GM19324 (cell line): ENCODE results near the gene ERFE.

ENCODE experiments used
- ATAC-seq: cut with Tn5 transposase; IDR thresholded peaks from one replicate; pipeline ENCODE4 v1.9.1; 2021; ENCODE audit warnings: mild to moderate bottlenecking, moderate library complexity; ENCODE audit not compliant: unreplicated experiment, low FRiP score

Gene ERFE

DNA sequence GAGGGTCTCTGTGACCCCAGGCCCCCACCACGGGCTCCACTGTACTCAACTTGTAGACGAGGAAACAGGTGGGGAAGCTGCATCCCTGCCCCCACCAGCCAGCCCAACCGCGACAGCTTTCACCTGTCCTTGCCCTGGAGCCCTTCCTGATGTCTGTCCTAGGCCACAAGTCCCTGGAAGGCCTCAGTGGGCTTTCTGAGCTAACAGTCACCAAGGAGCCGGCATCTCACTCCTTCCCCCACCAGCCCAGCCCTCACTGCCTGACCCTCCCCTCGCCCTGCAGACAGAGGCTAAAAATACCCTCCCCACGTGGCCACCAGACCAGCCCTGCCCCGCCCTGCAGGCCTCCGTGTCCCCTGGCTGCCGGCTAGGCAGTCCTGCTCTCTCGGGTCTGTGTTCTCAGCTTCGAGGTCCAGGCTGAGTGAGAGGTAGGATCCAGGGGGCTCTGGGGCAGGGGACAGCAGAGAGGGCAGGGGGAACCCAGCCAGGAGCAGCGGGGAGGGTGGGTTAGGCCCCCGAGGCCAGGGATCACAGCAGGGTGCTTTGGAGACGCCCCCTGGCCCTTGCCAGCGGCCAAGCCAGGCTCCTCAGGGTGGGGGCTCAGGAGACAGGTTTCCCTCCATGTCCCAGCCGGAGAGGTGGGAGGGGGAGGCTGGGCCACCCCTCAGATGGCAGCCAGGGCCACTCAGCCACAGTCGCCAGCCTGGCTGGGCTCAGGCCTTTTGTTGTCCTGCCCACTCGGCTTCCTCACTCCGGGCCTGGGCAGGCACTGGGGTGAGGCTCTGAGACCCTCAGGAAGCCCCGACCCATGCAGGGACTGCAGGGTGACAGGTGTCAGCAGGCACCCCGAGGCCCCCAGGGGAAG, 20.2 kb upstream of the ERFE start, which contains the start of gene KLHL30:
Gene KLHL30, plus strand, starts transcription at position 338 of the 865 bp plus-strand sequence. CDS start 2,087 bp downstream, outside the sequence.
- no peak for ATAC-seq

DNA sequence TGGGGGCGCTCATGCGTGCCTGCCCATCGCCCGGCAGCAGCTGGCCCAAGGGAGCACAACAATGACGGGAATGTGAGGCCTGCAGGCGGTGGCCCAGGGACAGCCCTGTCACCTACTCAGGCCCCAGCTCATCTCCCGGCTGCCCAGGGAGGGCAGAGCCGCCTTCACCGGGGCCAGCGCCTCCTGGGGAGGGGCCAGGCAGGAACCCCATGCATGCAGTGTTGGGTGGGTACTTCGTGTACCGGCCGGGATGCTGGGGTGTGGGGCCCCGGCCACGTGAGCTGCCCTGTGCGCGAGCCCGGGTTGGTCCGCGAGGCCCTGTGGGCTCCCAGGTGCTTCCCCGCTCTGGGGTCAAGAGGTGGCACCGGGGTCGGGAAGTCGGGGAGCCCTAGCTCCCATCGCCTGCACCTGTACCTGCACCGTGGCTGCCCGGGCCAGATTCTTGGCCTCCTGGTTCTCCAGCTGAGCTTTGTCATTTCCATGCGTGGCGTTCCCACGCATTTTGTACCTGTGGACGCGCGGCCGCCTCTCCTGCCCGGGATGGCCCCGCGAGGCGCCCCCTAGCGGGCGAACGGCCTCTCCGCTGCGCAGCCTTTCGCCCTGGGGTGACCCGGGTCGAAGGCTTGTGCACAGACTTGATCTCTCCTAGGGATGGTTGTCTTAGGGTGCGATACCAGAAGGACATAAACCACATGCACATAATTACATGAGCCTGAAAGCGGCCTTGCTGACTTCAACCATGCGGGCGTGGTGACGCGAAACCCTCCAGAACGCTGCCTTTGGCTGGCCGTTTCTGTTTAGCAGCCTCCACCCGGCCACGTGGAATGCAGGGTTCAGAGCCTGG, 19.4 kb upstream of the ERFE start:
- ATAC-seq: no peak

DNA sequence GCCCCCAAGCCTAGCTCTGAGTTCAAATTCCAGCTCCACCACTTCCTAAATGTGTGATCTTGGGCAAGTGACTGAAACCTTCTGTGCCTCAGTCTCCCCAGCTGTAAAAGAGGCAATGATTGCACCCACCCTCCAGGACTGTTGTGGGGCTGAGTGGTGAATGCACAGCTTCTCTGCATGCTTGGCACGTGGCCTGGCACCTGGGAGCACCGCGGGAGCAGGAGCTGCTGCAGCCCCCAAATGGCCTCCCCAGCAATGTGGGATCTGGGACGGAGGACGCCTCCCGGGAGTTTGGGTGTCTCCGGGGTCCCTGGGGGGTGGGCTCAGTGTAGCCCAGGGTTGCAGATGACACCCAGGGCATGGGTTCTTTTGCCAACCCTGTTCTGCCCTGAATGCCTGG, 18.7 kb upstream of the ERFE start:
- ATAC-seq: no peak

DNA sequence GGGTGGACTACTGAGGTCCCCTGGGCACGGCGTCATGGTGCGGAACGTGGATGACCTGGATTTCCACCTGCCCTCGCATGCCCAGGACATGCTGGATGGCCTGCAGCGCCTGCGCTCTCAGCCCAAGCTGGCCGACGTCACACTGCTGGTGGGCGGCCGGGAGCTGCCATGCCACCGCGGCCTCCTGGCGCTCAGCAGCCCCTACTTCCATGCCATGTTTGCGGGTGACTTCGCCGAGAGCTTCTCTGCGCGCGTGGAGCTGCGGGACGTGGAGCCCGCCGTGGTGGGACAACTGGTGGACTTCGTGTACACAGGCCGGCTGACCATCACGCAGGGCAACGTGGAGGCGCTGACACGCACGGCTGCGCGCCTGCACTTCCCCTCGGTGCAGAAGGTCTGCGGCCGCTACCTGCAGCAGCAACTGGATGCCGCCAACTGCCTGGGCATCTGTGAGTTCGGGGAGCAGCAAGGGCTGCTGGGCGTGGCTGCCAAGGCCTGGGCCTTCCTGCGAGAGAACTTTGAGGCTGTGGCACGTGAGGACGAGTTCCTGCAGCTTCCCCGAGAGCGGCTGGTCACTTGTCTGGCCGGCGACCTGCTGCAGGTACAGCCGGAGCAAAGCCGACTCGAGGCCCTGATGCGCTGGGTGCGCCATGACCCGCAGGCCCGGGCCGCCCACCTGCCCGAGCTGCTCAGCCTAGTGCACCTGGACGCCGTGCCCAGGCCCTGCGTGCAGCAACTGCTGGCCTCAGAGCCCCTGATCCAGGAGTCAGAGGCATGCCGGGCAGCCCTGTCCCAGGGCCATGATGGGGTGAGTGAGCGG, 17.8 kb upstream of the ERFE start:
- no peak for ATAC-seq

DNA sequence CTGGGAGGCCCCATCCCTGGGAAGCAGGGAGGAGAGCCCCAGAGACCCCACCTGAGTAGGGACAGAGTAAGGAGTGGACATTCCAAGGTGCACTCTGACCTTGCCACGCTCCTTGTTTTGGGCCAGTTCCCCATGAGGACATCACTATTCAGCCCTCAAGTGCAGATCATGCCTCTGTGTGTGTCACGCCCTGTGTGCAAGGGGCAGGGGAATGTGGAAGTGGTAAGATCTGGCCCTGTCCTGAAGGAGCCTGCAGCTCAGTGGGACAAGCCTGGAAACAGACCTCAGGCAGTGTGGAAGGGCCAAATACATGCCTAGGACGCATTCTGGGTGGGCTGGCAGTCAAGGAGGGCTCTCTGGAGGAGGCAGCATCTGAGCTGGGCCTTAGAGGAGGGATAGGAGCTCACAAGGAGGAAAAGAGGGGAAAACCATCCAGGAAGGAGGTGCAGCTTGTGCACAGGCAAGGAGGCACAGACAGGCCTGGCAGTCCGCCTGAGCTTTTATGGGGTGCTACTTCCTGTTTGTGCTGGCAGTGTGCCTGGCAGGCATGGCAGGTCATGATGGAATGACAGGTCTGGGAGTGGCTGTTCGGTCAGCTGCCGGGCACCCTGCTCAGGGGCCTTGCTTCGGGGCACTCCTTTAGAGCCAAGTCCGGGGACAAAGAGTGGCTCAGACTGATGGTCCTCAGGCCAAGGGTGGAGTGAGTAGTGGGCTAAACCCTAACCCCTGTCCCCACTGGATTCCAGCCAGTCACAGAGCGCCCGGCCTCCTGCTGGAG, 17.0 kb upstream of the ERFE start:
- ATAC-seq: no peak

DNA sequence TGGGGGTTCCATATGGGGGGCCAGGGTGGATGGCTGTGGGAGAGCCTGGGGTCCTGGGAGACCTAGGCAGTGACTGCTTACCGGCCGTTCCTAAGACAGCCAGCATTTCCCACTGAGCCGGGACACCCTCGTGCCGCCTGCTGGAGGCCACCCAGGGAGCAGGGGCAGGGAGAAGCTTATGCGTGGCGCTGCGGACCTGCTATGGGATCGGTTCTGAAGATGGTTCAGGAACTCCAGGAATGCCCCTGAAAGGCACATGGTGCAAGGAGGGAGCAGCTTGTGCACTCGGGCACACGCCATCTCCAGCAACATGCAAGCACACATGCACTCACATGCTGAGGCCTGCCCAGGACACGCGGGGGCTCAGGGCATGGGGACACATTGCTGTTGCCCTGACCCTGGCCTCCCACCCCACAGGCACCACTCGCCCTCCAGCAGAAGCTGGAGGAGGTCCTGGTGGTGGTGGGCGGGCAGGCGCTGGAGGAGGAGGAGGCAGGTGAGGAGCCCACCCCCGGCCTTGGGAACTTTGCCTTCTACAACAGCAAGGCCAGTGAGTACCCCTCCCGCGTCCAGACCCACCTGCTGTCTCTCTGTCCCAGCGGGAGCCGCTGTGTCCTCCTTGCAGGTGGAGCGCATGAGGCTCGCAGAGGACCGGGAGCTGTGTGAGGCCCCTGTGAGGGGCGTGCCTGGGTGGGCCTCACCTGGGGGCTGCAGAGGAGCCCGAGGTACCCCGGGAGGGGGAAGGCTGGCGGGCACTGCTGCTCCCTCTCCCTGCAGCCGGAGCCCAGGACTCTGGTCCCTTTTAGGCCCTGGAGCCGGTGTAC, 16.2 kb upstream of the ERFE start:
- ATAC-seq: no peak

DNA sequence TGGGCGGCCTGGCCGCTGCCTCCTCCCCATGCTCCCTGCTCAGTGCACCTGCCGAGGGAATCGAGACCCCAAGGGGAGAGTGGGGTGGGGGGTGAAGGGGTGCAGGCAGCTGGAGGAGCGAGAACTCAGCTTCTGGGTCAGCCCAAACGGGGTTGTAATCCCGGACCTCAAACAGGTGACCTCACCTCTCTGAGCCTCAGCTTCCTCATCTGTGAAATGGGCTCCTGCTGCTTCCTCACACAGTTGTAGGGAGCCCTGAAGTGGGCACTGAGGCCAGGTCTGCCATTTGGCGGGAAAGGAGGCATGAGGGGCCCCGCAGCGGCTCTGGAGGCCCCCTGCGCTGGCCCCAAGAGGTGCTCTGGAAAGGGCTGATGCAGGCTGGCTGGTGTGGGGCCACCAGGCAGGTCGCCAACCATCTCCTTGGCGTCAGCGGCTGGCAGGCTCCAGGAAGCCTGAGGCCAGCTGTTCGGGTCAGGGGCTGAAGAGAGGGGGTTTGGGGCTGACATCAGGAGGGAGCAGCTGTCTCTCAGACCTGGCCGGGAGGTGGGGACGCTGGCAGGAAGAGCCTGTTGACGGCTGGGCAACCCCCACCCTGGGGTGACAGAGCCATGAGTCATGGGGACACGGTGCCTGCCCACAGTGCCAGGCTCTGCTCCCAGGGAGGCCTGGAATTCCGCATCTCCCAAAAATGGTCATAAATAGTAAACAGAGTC, 15.4 kb upstream of the ERFE start:
- no peak for ATAC-seq

DNA sequence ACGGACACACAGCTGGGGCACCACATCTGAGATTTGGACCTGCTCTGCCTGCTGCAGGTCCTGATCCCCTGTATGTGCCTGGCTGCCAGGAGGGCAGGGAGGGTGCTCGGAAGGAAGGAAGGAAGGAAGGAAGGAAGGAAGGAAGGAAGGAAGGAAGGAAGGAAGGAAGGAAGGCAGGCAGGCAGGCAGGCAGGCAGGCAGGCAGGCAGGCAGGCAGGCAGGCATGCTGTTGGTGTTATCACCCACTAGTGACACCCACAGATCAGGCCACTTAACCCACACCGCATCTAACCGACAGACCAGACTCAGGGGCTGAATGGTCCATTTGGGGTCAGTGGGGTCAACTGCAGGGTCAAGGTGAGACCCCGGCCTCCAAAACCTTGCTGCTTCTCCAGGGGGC, 14.5 kb upstream of the ERFE start:
- no peak for ATAC-seq

DNA sequence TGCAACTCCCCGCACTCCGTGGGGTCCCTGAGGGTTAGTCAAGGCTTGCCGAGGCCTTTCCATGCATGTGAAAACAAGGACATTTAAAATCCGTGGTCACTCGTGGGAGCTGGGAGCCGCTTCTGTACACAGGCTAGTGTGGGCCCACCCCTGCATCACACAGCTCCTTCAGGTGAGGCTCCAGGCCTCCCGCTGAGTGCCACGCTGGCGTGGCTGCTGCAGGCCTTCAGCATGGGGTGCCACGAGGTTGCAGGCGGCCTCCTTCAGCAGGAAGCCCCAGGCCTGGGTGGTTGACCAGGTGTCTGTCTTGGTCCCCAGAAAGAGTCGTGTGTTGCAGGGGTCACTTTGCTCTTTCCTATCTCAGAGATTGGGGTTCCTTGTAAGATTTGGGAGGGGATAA, 13.7 kb upstream of the ERFE start:
- ATAC-seq: no peak

DNA sequence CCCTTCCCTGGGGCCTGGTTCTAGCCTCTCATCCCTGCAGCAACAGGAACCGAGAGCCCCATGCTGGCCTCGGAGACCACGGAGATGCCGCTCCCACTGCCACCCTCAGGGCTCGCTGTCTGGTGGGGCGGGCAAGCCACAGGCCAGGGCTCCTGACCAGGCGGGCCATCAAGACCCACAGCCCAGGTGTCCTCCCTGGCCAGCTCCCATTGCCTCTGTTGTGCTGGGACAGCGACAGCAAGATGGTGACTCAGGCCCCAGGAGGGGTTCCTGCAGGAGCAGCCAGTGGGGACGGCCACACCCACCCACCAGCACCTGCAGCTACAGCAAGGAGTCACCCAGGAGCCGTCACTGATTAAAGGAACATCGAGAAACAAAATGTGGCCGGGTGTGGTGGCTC, 12.9 kb upstream of the ERFE start:
- no peak for ATAC-seq

DNA sequence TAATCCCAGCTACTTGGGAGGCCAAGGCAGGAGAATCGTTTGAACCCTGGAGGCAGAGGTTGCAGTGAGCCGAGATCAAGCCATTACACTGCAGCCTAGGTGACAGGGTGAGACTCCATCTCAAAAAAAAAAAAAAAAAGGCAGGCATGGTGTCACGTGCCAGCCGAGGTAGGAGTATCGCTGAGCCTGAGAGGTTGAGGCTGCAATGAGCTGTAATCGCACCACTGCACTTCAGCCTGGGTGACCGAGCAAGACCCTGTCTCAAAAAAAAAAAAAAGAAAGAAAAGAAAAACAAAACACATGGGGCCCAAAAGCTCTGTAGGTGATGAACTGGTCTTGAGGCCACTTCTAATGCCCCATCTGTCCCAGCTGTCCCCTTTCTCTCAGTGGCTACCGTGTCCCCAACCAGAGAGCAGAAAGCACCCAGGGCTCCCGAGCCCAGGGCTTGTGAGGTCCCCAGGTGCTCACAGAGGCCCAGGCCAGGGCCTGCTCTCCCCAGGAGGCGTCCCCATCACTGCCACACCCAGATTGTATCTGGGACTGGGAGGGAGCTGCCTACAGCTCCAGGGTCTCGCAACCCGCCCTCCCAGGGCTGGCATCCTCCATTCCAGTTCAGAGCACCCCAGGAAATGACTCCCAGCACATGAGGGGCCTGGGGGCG, 11.8 kb upstream of the ERFE start:
- no peak for ATAC-seq

DNA sequence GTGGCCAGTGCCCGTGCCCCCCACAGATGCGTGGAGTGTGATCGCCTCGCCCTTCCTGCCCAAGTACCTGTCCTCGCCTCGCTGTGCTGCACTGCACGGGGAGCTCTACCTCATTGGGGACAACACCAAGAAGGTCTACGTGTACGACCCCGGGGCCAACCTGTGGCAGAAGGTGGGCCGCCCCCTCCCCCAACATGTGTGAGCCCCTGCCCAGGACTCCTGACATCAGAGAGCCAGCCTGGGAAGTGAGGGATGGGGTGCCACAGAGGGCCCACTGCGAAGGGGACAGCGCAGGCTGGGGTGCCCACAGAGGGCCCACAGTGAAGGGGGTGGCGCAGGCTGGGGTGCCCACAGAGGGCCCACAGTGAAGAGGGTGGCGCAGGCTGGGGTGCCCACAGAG, 9.8 kb upstream of the ERFE start:
- ATAC-seq: no peak

DNA sequence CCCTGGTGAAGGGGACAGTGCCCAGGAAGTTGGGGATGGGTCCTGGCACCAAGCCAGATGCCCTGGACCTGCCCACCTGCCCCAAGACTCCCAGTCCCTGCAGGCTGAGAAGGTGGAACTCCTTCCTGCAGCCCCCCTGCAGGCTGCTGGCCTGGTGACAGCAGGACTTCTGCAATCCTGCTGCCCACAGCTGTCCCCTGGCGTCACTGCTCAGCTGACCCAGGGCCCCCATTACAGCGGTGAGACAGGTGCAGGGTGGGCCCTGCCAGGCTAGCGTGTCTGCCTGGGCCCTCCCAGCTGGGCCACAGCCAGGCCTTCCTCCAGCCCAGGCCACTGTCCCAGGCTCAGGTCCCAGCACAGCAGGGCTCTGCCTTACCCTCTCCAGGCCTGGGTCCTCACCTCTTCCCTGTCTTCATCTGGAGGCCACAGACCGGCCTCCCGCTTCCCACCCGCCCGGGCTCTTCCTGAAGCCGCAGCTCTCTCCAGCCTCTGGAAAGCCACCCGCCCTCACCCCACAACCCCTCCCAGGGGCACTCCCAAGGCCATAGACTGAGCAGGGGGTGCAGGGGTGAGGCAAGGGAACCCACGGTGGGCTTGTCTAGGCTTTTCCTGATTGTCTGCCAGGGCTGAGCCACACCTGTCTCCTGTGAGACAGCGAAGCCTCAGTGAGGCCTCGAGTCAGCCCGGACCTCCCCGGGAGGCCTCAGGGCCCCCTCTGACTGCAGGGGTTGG, 8.8 kb upstream of the ERFE start:
- ATAC-seq: no peak

DNA sequence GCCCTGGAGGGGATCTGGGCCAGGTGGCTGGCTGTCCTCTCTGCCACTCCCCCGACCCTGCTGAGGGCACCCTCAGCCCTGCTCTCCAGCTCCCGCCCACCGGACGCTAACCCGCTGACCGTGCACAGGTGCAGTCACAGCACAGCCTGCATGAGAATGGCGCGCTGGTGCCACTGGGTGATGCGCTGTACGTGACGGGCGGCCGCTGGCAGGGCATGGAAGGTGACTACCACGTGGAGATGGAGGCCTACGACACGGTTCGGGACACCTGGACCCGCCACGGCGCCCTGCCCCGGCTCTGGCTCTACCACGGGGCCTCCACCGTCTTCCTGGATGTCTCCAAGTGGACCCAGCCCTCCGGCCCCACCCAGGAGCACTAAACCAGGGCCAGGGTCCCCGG, 8.1 kb upstream of the ERFE start:
- ATAC-seq: no peak

DNA sequence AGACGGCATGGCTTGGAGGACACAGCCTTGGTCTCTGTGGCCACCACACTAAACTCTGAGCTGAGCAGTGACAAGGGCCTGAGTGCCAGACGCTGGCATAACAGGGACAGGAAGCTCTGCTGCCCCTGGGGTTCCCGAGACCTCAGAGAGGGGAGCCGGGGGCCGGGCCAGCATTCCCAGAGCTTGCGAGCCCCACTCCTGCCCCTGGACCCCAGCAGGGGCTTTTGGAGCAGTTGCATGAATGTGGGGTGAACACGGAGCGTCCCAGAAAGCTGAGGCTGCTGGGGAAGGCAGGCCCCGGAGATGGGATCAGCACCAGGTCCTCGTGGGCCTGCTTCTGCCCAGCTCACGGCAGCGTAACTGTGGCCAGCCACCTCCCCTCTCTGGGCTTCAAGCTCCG, 7.6 kb upstream of the ERFE start:
- ATAC-seq: no peak

DNA sequence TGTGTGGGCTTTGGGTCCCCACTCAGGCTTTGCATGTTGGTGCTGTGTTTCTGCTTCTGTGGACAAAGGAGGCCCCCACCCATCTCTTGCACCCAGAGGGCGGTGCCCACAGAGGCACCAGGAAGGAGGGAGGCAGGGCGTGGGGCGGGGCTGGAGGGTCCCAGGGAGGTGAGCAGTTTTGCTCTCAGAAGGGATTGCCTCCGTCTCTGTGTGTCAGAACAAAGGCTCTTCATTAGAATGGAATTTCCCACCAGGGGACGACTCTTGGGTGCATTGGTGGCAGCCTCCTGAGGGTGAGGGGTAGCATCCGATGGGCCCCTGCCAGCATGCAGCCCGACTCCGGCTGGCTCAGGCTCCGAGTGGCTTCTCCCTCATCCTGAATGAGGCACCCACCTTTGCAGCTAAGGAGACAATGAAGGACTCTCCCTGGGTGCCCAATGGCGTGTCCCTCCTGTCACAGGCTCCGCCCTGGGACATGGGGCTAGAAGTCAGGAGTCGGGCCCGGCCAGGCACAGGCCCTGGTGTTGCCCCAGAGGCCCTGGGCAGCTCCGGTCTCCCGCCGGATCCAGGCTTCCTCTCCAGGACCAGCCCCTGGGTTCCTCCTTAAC, 7.0 kb upstream of the ERFE start:
- no peak for ATAC-seq
